Neuron (in vitro differentiated cells): ENCODE data around the gene INHA.

Source experiments
- H2AFZ ChIP-seq: one replicate; pipeline ENCODE4 v1.6.1; 2013; ENCODE audit warnings: low read depth, mild to moderate bottlenecking, inconsistent platforms, low read length, moderate library complexity
- H3K27me3 ChIP-seq: one replicate; pipeline ENCODE4 v1.6.1; 2013; ENCODE audit warnings: low read length; ENCODE audit not compliant: insufficient read depth
- H3K36me3 ChIP-seq: one replicate; pipeline ENCODE4 v1.6.1; 2013; ENCODE audit warnings: low read length; ENCODE audit not compliant: insufficient read depth
- H3K4me1 ChIP-seq: one replicate; pipeline ENCODE4 v1.6.1; 2013; ENCODE audit warnings: low read length; ENCODE audit not compliant: insufficient read depth
- H3K4me3 ChIP-seq: 2 replicates; pipeline ENCODE4 v1.5.1; 2013; ENCODE audit warnings: mild to moderate bottlenecking, low read length, moderate library complexity
- H3K9me3 ChIP-seq: one replicate; pipeline ENCODE4 v1.6.1; 2013; ENCODE audit warnings: low read length

Gene INHA

GRCh38 chr2:219620546-219620945, 48.4 kb downstream of the INHA start:
- Histone ChIP-seq H3K9me3 (no peaks in the 10 kb centered on the region), H3K4me1 (no peaks in the 10 kb centered on the region), H3K27me3 (peaks cover 26% of the 10 kb centered on the region), H3K4me3 (no peak overlapping the region), H3K36me3 (peaks cover 4% of the 10 kb centered on the region), H2AFZ (no peak overlapping the region)

DNA sequence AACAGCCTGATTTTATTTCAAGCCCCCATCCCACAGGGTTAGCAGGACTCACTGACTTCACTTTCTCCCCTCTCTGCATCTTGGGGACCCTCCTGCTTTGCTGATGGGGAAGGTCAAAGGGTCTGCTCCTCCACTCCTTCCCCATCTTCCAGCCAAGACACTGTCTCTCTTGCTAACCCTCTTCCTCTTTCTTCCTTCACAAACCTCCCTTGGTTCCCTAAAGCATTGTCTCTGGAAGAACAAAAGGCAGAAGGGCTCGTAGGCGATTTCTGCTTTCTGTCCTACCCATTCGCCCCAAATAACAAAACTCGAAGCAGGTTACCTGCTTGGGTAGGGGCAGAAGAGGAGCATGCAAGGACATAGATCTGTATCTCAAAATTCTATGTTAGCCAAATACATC, 49.8 kb downstream of the INHA start:
- no peaks in the 10 kb centered on the region for H3K9me3 ChIP-seq
- no peaks in the 10 kb centered on the region for H3K4me1 ChIP-seq
- H3K4me3 ChIP-seq: no peak overlapping the region
- peaks cover 35% of the 10 kb centered on the region for H3K27me3 ChIP-seq
- H3K36me3 ChIP-seq: no peaks in the 10 kb centered on the region
- no peak overlapping the region for H2AFZ ChIP-seq

GRCh38 chr2:219622472-219622871, 50.4 kb downstream of the INHA start:
- Histone ChIP-seq H3K9me3 (no peaks in the 10 kb centered on the region), H3K27me3 (peaks cover 37% of the 10 kb centered on the region)

DNA sequence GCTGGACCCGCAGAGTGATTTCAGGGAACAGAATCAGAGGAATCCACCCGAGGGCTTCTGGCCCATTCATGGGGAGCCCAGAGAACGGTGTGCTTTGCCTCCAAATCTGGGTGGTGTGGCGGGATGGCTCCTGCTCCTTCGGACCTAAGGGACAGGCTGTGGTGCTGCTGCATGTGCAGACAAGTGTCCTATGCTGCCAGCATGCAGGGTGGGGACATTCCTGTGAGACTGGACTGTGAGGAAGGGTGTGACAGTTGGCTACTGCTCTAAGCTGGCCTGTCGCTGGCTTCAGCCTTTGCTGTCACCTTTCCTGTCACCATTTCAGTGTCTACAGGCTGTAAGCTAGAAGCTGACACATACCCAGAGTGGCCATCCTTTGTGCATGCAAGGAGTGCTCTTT, 52.5 kb downstream of the INHA start:
- Histone ChIP-seq H3K9me3 (no peaks in the 10 kb centered on the region), H3K4me3 (no peak overlapping the region), H3K27me3 (peaks cover 37% of the 10 kb centered on the region), H2AFZ (no peak overlapping the region), H3K4me1 (peaks cover 4% of the 10 kb centered on the region), H3K36me3 (no peaks in the 10 kb centered on the region)

More at GRCh38 chr2:219622472-219622871, 50.4 kb downstream of the INHA start:
- Histone ChIP-seq H3K4me3 (no peak overlapping the region), H2AFZ (no peak overlapping the region), H3K4me1 (no peaks in the 10 kb centered on the region), H3K36me3 (no peaks in the 10 kb centered on the region)

- Histone ChIP-seq H3K9me3 (no peaks in the 10 kb centered on the region), H3K4me1 (peaks cover 4% of the 10 kb centered on the region), H2AFZ (no peak overlapping the region), H3K4me3 (no peak overlapping the region), H3K36me3 (no peaks in the 10 kb centered on the region), H3K27me3 (peaks cover 37% of the 10 kb centered on the region)
Measured at GRCh38 chr2:219625179-219625578, 53.1 kb downstream of the INHA start.
